ENCODE measurements around the gene HERC6. TPM values are rescaled to one million over a fixed set of nuclear protein-coding genes. Genes with fewer than 3 reads are reported as not detected.
"Not testable (repeated sequence)": the region's sequence is repeated elsewhere in the genome, so short reads cannot be mapped to it uniquely, and the experiment has no call there.

Gene HERC6
- total RNA-seq (ENCODE audit: unreplicated experiment): 0.22 TPM
- long read RNA-seq: 0 reads

GRCh38 chr4:88378691-88379559 is at the start of gene HERC6:
HERC6 (plus strand) TSS chr4:88378852; CDS start chr4:88378922, 70 bp downstream.
- DNase-seq: peak; percentile 79
- H3K4me3 Mint-ChIP-seq (ENCODE audit: unreplicated experiment): peak within 1 kb of the TSS; percentile 86
- H3K27me3 Mint-ChIP-seq (ENCODE audit: unreplicated experiment): peaks cover 3% of the 10 kb centered on the region
- H3K27ac Mint-ChIP-seq (ENCODE audit: unreplicated experiment): no peak within 1 kb of the TSS
- H3K4me1 Mint-ChIP-seq (ENCODE audit: low read depth, unreplicated experiment): no peaks in the 10 kb centered on the region
- TF ChIP-seq CTCF (IDR thresholded peaks at IDR 0.05; ENCODE audit: partially characterized antibody, unreplicated experiment): peak; percentile 67
- no peaks in the 10 kb centered on the region for H3K36me3 Mint-ChIP-seq (ENCODE audit: unreplicated experiment)
- H3K9me3 Mint-ChIP-seq (ENCODE audit: unreplicated experiment): no peaks in the 10 kb centered on the region

- H3K27ac Mint-ChIP-seq (ENCODE audit: unreplicated experiment): no peak overlapping the region
- H3K27me3 Mint-ChIP-seq (ENCODE audit: unreplicated experiment): no peaks in the 10 kb centered on the region
- DNase-seq: no peak
These were observed 44.8 kb upstream of the HERC6 start for GRCh38 chr4:88333741-88334405.

GRCh38 chr4:88335092-88335665 is 43.5 kb upstream of the HERC6 start:
- Mint-ChIP-seq H3K9me3 (ENCODE audit: unreplicated experiment) (no peaks in the 10 kb centered on the region), H3K4me3 (ENCODE audit: unreplicated experiment) (no peak overlapping the region), H3K4me1 (ENCODE audit: low read depth, unreplicated experiment) (no peaks in the 10 kb centered on the region), H3K27ac (ENCODE audit: unreplicated experiment) (no peak overlapping the region), H3K27me3 (ENCODE audit: unreplicated experiment) (no peaks in the 10 kb centered on the region), H3K36me3 (ENCODE audit: unreplicated experiment) (no peaks in the 10 kb centered on the region)
- TF ChIP-seq CTCF (IDR thresholded peaks at IDR 0.05; ENCODE audit: partially characterized antibody, unreplicated experiment): no peak
- no peak for DNase-seq

More at GRCh38 chr4:88333741-88334405, 44.8 kb upstream of the HERC6 start:
- H3K4me3 Mint-ChIP-seq (ENCODE audit: unreplicated experiment): no peak overlapping the region
- H3K36me3 Mint-ChIP-seq (ENCODE audit: unreplicated experiment): no peaks in the 10 kb centered on the region
- no peaks in the 10 kb centered on the region for H3K4me1 Mint-ChIP-seq (ENCODE audit: low read depth, unreplicated experiment)
- TF ChIP-seq CTCF (IDR thresholded peaks at IDR 0.05; ENCODE audit: partially characterized antibody, unreplicated experiment): no peak
- no peaks in the 10 kb centered on the region for H3K9me3 Mint-ChIP-seq (ENCODE audit: unreplicated experiment)

- no peak overlapping the region for H3K27ac Mint-ChIP-seq (ENCODE audit: unreplicated experiment)
- H3K36me3 Mint-ChIP-seq (ENCODE audit: unreplicated experiment): no peaks in the 10 kb centered on the region
- H3K27me3 Mint-ChIP-seq (ENCODE audit: unreplicated experiment): no peaks in the 10 kb centered on the region
- no peaks in the 10 kb centered on the region for H3K9me3 Mint-ChIP-seq (ENCODE audit: unreplicated experiment)
- H3K4me3 Mint-ChIP-seq (ENCODE audit: unreplicated experiment): no peak overlapping the region
- peaks cover 2% of the 10 kb centered on the region for H3K4me1 Mint-ChIP-seq (ENCODE audit: low read depth, unreplicated experiment)
- no peak for TF ChIP-seq CTCF (IDR thresholded peaks at IDR 0.05; ENCODE audit: partially characterized antibody, unreplicated experiment)
- DNase-seq: no peak
These were observed 37.1 kb upstream of the HERC6 start for GRCh38 chr4:88341227-88342192.

GRCh38 chr4:88346902-88347301 is 31.8 kb upstream of the HERC6 start:
- H3K27me3 Mint-ChIP-seq (ENCODE audit: unreplicated experiment); H3K36me3 Mint-ChIP-seq (ENCODE audit: unreplicated experiment); H3K9me3 Mint-ChIP-seq (ENCODE audit: unreplicated experiment); H3K27ac Mint-ChIP-seq (ENCODE audit: unreplicated experiment); H3K4me1 Mint-ChIP-seq (ENCODE audit: low read depth, unreplicated experiment); DNase-seq; H3K4me3 Mint-ChIP-seq (ENCODE audit: unreplicated experiment): not testable (repeated sequence)

GRCh38 chr4:88348761-88349160 is 29.9 kb upstream of the HERC6 start:
- not testable (repeated sequence) for H3K27me3 Mint-ChIP-seq (ENCODE audit: unreplicated experiment); H3K27ac Mint-ChIP-seq (ENCODE audit: unreplicated experiment); H3K9me3 Mint-ChIP-seq (ENCODE audit: unreplicated experiment); DNase-seq; H3K36me3 Mint-ChIP-seq (ENCODE audit: unreplicated experiment); H3K4me1 Mint-ChIP-seq (ENCODE audit: low read depth, unreplicated experiment); H3K4me3 Mint-ChIP-seq (ENCODE audit: unreplicated experiment)
